Right renal cortex interstitium (tissue), 3 donors: Measurements from ENCODE around the gene RXRG. TPM values are rescaled to one million over a fixed set of nuclear protein-coding genes. Genes with fewer than 3 reads are reported as not detected.

Source experiments
- polyA plus RNA-seq, 3 donors: library from polyadenylated mRNA; unstranded; fragments of 120-200 nt; gene quantifications; one replicate each; pipeline ENCODE4 v1.2.1, GENCODE V29; 2013; ENCODE audit not compliant: insufficient read length in 3 of 3

The RXRG gene
- polyA plus RNA-seq, 3 donors, result 1.4 to 3.0 (median 2.0) TPM

Other genes starting within 250 kb of the RXRG start
- not detected for gene LMX1A, start 88.4 kb downstream of the RXRG start, polyA plus RNA-seq
- not detected for gene LRRC52, start 98.9 kb upstream of the RXRG start, polyA plus RNA-seq
- gene MGST3, start 186.1 kb upstream of the RXRG start, polyA plus RNA-seq, result 100 to 1,000 TPM; 203 to 231 (median 217) TPM